GM20431 (cell line): ENCODE data around the gene PHF21A.

Experiments used
- in situ Hi-C: fragments of 300-500 bp; cut with MseI, MboI; formaldehyde crosslinking; loops from one replicate; pipeline ENCODE4 v1.15.0; 2020; ENCODE audit warnings: low sequenced_read_pairs; ENCODE audit not compliant: unreplicated experiment

PHF21A gene

GRCh38 chr11:45895553-45896259 lies 225.5 kb downstream of the PHF21A start:
- in situ Hi-C loops: no loop called here

GRCh38 chr11:45894555-45895247 lies 226.6 kb downstream of the PHF21A start:
- in situ Hi-C loops: no loop called here

- in situ Hi-C loops: no loop called here
These were observed 228.4 kb downstream of the PHF21A start for GRCh38 chr11:45892856-45893255.

- in situ Hi-C loops: no loop called here
These were observed 230.2 kb downstream of the PHF21A start for GRCh38 chr11:45890886-45891550.

GRCh38 chr11:45889966-45890365 lies 231.3 kb downstream of the PHF21A start:
- in situ Hi-C loops: no loop called here

GRCh38 chr11:45889555-45889954 lies 231.7 kb downstream of the PHF21A start:
- in situ Hi-C loops: no loop called here

- in situ Hi-C loops: no loop called here
These were observed 233.7 kb downstream of the PHF21A start for GRCh38 chr11:45887587-45887986.

GRCh38 chr11:45886816-45887520 lies 234.3 kb downstream of the PHF21A start:
- in situ Hi-C loops: no loop called here

- in situ Hi-C loops: no loop called here
These were observed 235.1 kb downstream of the PHF21A start for GRCh38 chr11:45885921-45886721.

- in situ Hi-C loops: no loop called here
These were observed 235.9 kb downstream of the PHF21A start, which contains the start of gene MAPK8IP1 for GRCh38 chr11:45885274-45885920. TSS of gene MAPK8IP1 (plus strand) at chr11:45885651. CDS start at chr11:45885821, 170 bp downstream.

GRCh38 chr11:45884596-45885185 lies 236.6 kb downstream of the PHF21A start:
- in situ Hi-C loops: no loop called here
